Limb (tissue), 2 donors: ENCODE results near the gene WDR20.
"Not testable (repeated sequence)": the region's sequence is repeated elsewhere in the genome, so short reads cannot be mapped to it uniquely, and the experiment has no call there.

Source experiments
- DNase-seq, 2 donors: peaks; one replicate each; pipeline ENCODE4 v3.0.0-alpha.2; 2016; ENCODE audit errors: extremely low spot score in 2 of 2

The WDR20 gene

DNA sequence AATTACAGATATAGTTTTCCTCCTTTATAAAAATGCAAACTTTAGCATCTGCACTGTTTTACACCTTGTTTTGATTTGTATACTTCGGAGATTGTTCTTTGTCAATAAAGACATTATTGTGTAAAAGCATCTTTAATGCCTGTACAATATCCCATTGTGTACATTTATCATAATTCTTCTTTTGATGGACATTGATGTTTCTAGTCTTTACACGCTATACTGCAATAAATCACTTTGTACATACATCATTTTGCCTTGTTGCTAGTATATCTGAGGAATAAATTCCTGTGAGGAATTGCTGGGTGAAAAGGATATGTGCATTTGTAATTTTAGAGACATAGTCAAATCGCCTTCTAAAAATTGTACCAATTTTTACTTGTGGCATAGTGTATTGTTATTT lies 30.4 kb downstream of the WDR20 start:
- DNase-seq: no peak

DNA sequence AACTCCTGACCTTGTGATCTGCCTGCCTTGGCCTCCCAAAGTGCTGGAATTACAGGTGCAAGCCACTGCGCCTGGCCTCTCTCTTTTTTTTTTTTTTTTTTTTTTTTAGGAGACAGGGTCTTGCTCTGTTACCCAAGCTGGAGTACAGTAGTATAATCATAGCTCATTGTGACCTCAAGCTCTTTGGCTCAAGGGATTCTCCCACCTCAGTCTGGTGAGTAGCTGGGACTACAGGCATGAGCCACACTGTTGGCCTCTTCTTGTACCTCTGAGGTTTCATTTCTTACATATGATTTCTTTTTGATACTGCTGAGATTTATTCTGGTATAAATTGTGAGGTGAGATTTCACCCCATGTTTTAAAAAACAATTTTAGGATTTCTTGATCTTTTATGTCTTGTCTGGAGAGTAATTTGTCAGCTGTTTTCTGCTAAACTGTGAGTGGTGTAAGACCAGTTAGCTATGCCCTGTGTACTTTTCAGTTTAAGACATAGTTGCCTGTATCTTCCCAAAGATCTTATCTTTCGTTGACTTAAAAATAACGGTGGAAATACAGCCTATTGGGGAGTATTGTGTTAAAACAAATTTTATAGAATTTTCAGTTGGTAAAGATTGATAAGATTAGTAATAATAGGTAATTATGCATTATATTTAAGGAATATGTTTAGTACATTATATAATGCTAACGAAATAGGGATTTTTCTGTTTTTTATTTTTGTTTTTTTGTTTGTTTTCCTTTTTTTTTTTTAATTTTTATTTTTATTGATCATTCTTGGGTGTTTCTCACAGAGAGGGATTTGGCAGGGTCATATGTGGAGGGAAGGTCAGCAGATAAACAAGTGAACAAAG lies 31.7 kb downstream of the WDR20 start:
- DNase-seq: no peak

DNA sequence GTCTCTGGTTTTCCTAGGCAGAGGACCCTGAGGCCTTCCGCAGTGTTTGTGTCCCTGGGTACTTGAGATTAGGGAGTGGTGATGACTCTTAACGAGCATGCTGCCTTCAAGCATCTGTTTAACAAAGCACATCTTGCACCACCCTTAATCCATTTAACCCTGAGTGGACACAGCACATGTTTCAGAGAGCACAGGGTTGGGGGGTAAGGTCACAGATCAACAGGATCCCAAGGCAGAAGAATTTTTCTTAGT lies 32.2 kb downstream of the WDR20 start:
- not testable (repeated sequence) for DNase-seq

DNA sequence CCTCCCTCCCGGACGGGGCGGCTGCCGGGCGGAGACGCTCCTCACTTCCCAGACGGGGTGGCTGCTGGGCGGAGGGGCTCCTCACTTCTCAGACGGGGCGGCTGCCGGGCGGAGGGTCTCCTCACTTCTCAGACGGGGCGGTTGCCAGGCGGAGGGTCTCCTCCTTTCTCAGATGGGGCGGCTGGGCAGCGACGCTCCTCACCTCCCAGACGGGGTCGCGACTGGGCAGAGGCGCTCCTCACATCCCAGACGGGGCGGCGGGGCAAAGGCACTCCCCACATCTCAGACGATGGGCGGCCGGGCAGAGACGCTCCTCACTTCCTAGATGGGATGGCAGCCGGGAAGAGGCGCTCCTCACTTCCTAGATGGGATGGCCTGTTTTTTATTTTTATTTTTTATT lies 33.0 kb downstream of the WDR20 start:
- not testable (repeated sequence) for DNase-seq

DNA sequence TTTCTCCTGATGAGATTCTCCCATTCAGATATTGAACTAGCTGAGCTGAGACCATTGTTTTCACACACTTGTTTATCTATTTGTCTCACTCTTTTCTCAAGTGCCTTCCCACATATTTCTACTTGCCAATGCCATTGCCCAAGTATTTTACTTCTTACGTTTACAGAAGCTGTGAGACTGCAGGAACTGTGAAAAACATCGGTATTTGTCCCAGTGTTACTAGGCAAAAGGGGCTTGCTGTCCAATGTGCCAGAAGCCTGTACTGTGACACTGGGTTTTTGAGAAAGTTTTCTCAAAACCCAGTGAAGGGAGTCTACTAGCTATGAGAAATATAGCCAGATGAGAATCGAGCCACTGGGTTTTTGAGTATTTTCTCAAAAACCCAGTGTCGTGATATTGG lies 37.5 kb downstream of the WDR20 start:
- no peak for DNase-seq

DNA sequence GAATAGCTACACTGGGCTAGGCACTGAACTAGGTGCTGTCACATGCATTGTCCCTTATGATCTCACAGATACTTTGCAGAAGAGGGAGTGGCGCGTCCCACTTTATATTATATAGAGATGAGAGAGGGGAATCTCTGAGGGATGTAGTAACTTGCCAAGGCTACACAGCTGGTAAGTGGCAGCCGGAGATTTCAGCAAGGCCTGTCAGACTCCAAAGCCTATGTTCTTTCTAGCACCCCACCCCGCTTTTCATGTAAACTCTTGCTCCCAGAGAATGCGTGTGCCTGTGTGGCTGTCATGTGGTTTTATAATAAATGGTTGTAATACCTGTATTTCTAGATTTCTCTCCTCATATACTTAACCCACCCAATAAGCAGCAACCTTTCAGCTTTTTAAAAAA lies 39.1 kb downstream of the WDR20 start:
- DNase-seq: no peak

DNA sequence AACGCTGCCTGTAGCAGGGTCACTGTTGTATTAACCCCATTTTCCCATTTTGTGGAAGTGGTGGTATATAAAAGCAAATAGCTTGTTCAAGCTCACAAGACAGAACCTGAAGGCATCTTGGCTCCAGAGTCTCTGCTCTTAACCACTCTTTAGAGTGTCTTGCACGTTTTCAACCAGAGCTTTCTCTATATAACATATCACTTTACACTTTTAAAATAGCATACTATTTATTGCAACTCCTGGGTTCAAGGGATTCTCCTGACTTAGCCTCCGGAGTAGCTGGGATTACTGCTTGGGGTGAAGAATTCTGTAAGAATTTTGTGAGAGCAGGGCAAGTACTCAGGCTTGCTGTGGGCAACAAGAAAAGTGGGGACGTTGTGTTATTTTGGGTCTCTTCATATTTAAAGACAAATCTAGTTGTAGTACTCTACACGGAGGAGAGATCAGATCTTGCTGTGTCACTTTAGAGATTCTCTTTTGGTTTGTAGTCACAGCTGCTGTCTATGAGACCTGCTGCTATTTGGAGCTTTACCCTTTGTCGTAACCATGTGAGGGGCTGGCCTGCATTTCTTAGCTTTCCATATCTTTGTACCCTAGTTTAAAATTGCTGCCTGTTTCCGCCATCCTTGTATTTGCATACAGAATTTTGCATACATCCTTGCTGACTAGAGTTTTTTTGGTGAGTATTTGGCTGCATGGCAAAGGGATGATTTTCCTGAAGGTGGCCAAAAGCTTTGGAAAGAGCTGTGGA lies 40.7 kb downstream of the WDR20 start:
- no peak for DNase-seq

DNA sequence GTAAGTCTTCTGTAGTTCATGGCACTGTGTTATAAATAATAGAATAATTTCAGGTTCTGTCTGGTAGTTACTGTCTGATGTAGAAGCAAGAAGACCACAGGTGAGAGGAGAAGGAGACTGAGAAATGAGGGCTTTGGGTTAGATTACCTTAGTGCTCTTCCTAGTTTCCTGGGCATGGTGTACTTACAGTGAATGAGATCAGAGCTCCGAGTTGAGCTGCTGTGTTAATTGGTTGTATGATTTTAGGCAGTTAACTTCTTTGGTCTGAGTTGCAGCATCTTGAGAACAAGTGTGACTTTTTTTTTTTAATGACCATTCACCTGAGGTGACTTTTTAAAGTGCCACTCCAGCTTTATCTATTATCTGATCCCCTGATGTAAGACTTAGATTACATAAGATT lies 41.5 kb downstream of the WDR20 start:
- DNase-seq: no peak

DNA sequence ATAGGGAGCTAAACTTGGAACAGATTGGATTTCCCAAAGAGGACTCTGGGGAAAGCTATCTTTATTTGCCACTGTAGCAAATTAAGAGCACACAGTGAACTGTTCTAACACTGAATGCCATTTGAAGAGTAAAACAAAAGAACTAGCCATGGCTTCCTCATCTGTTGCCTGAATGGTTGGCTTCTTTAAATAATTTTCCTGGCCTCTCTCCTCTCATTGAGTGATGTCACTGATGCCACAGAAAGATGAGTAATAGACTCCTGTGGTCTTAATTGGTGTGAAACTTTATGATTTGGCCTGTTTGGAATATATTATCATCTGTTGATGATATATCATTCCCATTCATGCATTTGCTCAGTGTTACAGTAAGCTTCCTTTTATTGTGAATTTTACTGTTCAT lies 42.5 kb downstream of the WDR20 start:
- DNase-seq: no peak

DNA sequence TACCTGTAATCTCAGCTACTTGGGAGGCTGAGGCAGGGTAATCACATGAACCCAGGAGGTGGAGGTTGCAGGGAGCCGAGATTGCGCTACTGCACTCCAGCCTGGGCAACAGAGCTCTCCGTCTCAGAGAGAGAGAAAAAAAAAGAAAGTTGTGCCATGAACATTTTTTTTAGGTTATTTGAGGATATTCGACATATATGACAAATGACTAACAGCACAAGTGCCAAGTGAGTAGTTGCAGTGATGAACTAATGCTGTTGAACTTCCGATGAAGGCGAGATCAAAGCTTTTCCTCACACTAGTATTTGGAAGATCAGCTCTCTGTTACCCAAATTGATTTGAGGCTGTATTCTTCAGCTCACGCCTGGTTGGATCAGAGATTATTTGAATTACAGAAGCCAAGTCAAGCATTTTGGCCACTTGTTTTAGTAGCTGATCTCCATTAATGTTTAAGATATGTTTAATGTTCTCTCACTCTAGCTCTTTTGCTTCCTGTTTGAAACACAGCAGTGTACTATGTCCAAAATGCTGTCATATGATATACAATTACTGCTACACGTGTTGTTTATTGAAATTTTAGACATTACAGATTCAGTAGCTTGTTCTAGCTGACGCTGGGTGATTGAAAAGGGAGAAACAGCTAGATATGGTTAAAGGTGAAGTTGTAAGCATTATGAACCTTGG lies 43.4 kb downstream of the WDR20 start:
- no peak for DNase-seq

DNA sequence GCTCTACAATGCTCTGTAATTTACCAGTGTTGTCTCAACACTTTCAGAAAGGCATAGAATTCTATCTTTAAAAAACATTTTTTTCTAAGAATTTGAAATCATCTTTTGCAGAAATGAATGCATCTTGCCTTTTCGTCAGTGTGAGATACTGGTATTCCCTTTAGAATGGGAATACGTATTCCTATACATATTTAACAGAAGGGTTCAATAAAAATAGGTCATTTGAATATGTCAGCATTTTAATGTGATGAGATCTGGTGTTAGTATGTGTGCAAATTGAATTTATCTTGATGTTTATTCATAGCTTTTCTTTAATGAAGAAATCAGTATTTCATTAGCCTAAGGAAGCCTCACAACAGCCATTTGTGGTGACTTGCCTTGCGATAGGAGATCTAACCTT lies 44.2 kb downstream of the WDR20 start:
- DNase-seq: no peak

DNA sequence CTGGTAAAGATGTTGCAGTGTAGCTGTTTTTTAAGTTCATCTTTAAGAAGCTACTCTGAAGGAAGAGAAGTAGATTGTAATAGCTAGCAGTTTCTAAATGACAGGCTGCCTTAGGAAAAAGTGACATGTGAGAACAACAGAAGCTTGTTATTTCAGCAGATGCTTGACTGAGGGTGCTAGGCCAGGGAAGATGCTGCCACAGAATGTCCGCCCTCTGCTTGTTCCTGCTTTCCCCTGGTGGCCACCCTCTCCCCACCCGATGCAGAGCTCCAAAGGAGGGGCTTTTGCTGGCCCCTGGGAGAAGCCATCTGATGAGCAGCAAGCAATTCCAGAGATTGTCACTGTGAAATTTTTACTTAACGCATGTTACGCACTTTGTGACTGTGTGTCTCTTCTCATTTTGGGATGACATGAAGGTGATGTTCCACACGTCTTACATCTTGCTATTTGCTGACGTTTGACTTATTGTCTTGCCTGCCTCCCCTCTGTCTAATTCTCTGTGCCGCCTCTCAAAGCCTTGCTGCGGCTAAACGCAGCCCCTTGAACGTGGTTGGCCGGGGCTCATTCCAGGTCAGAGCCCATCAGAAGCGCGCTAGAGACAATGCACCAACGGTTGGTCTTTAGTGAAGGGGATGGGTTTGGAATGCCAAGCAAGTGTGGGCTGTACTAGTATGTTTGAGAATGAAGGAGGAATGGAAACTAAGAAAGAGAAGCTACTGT lies 44.8 kb downstream of the WDR20 start:
- DNase-seq: no peak

DNA sequence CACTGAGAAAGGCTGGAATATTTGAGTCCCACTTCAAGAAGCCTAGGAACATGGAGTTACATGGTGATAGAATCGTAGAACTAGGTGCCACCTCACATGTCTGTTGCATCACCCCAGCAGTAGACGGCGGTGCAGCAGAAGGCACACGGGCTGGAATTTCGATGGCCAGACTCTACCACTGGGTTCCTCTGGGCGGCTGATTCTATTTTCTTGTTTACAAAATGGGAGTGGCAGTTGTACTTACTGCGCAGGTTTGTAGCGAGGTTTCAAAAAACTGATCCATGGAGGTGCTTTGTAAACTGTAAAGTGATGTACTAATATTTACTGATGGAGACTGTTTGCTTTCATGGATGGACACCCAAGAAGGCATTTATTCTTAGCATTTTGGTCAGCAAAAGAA lies 45.7 kb downstream of the WDR20 start:
- DNase-seq: no peak

DNA sequence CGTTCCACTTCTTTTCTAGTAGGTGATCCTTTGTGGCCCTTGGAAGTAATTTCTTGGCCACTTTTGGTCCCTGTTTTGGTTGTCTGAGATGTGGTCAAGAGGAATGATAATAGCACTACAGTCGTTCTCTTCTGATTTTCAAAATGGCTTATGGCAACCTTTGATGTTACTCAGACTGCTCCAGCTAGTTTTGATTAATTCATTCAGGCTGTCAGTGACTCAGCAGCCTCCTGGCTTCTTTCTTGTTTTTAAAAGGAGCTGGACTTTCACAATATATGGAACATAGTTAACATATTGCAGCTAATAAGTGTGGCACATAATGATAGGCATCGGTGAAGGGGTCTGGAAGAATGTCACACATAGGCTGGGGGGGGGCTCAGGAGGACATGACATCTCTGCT lies 47.3 kb downstream of the WDR20 start:
- no peak for DNase-seq

DNA sequence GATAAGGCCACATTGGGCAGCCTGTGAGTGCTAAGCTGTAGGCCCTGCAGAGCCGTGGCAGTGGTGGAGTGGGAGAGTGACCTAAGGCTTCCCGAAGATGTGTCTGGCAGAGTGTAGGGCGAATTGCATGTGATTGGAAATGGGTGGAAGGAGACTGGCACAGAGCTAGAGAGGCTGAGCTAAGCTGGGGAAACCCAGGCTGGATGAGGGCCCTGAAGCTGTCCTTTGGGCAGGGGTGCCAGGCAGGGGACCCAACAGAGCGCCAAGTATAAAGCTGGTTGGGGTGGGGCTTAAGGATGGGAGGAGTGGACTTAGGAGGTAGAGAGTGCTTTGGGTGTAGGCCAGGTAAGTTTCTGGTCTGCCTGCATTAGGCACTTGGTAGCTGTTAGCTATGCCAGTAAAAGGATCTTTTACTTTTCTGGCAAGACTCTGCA lies 47.9 kb downstream of the WDR20 start:
- no peak for DNase-seq

DNA sequence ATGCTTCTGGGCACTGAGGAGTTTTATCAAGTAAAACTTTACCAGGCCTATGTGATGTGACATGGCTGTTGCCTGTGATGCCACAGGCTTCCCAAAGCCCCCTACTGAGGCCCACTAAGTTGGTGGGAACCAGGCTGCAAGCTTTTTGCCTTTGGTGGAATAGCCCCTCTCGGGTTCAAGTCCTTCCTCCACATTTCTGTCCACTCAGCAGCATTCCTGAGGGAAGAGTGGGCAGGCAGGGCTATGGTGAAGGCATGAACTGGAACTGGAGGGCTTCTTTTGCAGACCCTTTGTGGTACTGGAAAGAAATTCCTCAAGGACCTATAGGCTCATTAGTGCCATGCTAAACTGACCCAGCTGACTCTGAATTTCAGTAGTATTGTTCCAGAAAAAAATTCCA lies 48.5 kb downstream of the WDR20 start:
- DNase-seq: no peak

DNA sequence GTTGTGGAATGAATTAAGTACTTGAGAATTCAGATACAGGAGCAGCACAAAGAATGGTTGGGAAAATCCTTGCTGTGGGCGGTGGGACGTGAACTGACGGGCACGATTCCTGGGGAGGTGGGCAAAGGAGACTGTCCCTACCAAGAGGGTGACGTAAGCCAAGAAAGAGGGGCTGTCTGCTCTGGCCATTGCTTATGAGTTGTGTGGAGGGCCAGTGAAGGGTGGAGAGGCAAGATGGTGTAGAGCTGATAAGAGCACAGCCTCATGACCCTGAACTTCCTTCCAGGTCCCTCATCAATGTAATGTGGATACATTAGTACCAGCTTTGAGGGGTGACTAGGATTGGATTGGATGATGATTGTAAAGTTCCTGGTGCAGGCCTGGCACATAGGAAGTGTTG lies 50.2 kb downstream of the WDR20 start:
- DNase-seq: no peak

DNA sequence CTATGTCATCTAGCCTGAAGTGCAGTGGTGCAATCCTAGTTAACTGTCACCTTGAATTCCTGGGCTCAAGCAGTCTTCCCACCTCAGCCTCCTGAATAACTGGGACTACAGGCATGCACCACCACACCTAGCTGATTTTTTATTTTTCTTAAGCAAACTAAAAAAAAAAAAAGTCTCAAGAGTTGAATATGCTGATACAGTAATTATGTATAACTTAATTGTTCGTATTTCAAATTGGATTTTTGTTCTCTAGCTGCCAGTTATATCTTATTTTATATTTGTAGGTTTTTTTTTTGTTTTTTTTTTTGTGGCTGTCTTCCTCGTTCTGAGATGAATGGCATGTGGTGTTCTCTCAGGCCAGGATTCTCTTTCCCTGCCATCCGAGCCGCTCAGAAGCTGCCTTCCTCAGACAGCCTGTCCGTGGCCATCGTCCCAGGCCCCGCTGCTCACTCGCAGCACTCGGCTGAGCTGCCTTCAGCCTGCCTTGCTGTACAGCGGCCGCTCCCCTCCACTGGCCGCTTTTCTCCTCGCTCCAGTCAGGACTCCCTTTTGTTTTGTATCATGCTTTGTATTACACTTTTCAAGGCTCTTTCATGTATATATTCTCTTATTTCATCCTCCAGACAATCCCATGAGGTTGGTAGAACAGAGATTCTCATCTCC lies 53.3 kb downstream of the WDR20 start:
- DNase-seq: no peak

DNA sequence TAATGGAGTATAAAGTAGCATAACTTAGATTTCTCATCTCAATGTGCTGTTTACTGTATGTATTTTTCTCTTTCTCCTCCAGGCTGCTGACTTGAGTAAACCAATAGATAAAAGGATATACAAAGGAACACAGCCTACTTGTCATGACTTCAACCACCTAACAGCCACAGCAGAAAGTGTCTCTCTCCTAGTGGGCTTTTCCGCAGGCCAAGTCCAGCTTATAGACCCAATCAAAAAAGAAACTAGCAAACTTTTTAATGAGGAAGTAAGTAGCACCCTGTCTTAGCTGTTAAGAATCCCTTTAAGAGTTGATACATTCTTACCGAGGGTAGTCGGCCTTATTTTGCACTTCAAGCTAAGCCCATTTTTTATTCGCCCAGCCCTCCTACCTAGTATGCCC lies 55.2 kb downstream of the WDR20 start:
- DNase-seq: no peak

DNA sequence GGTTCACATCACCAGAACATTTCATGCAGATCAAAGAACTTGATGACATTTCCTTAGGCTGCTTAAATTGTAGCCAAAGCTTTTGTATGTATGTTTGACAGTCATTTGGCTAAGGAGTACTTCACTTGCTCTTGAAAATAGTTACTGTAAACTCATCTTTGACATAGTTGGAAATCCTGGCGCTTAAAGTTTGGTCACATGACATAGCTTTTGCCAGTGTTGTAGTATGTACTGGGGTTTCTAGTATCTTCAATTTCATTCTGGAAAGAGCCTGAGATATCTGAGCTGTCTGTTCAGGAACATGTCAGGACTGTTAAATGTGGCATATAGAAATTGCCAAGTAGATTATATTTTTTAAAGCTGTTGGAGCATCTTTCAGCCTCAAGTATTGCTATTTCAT lies 55.7 kb downstream of the WDR20 start:
- DNase-seq: no peak
